ENCODE data around the gene METTL9. TPM values are rescaled to one million over a fixed set of nuclear protein-coding genes. Genes with fewer than 3 reads are reported as not detected.
A peak's percentile ranks its signal among the peaks of the same experiment; 100 is the strongest.
"Not testable (repeated sequence)": the region's sequence is repeated elsewhere in the genome, so short reads cannot be mapped to it uniquely, and the experiment has no call there.

The METTL9 gene
- 100 to 1,000 TPM; 126 to 398 (median 232) TPM for total RNA-seq
- 100 to 1,000 TPM in 1 of 3 donors, 10 to 100 TPM in 2; 35.7 to 129 (median 45.0) TPM for polyA plus RNA-seq
- long read RNA-seq, donor 1, full-length matches to known transcripts, result 126 of 143 reads
- long read RNA-seq, donor 1, partial matches to known transcripts, result 17 of 143 reads
- long read RNA-seq, donor 1, other reads (novel, unspliced or antisense), result 0 of 143 reads
- long read RNA-seq, donor 2, full-length matches to known transcripts, result 102 of 119 reads
- long read RNA-seq, donor 2, partial matches to known transcripts, result 17 of 119 reads
- long read RNA-seq, donor 2, other reads (novel, unspliced or antisense), result 0 of 119 reads
- long read RNA-seq, donor 3, full-length matches to known transcripts, result 104 of 111 reads
- long read RNA-seq, donor 3, partial matches to known transcripts, result 7 of 111 reads
- long read RNA-seq, donor 3, other reads (novel, unspliced or antisense), result 0 of 111 reads
- long read RNA-seq, donor 4, transcript METTL9-202 (5 exons, 1,817 nt), result minor isoform, 35 of 147 reads
- long read RNA-seq, donor 4, transcript METTL9-201 (5 exons, 3,256 nt), result major isoform, 84 of 147 reads
- long read RNA-seq, donor 4, partial matches to known transcripts, result 8 of 147 reads
- long read RNA-seq, donor 4, other reads (novel, unspliced or antisense), result 19 of 147 reads
- long read RNA-seq, donor 5, full-length matches to known transcripts, result 344 of 383 reads
- long read RNA-seq, donor 5, partial matches to known transcripts, result 3 of 383 reads
- long read RNA-seq, donor 5, other reads (novel, unspliced or antisense), result 36 of 383 reads
- long read RNA-seq, donor 6, full-length matches to known transcripts, result 27 of 34 reads
- long read RNA-seq, donor 6, partial matches to known transcripts, result 3 of 34 reads
- long read RNA-seq, donor 6, other reads (novel, unspliced or antisense), result 4 of 34 reads
- long read RNA-seq, donor 7, full-length matches to known transcripts, result 76 of 84 reads
- long read RNA-seq, donor 7, partial matches to known transcripts, result 8 of 84 reads
- long read RNA-seq, donor 7, other reads (novel, unspliced or antisense), result 0 of 84 reads
- long read RNA-seq, donor 8, full-length matches to known transcripts, result 163 of 200 reads
- long read RNA-seq, donor 8, partial matches to known transcripts, result 29 of 200 reads
- long read RNA-seq, donor 8, other reads (novel, unspliced or antisense), result 8 of 200 reads
- long read RNA-seq, donor 9, full-length matches to known transcripts, result 132 of 138 reads
- long read RNA-seq, donor 9, partial matches to known transcripts, result 6 of 138 reads
- long read RNA-seq, donor 9, other reads (novel, unspliced or antisense), result 0 of 138 reads
- long read RNA-seq, donor 10, full-length matches to known transcripts, result 88 of 98 reads
- long read RNA-seq, donor 10, partial matches to known transcripts, result 10 of 98 reads
- long read RNA-seq, donor 10, other reads (novel, unspliced or antisense), result 0 of 98 reads

DNA sequence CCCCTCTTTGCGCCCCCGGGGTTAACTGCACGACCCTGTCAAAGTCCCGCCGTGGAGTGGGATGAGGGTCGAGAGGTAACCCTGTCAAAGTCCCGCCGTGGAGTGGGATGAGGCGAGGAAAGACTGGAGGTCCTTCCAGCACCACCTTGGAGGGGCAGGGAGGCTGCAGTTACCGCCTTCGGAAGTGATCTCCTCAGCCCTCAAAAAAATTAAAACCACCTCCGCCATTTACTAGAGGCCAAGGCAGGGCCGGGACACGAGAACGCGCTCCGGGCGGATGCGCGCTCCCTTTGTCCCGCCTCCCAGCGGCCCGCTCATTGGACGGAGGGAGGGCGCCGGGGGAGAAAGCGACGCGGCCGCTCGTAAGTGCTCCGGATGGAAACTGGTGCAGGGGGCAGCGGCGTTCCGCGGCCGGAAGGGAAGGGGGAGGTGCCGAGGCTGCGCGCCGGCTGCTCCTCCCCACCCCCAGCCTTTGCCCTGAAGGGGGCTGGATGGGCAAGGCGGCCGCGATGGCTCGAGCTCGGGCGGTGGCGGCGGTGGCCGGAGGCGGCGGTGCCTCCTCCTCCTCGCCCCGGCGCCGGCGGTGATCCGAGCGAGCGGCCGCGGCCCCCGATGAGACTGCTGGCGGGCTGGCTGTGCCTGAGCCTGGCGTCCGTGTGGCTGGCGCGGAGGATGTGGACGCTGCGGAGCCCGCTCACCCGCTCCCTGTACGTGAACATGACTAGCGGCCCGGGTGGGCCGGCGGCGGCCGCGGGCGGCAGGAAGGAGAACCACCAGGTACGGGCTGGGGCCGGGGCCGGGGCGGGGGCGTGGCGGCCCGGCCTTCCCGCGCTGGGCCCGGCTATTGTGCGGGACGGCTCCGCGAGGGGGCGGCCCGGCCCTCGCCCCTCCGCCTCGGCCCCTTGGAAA, at the start of gene METTL9:
TSS of gene METTL9 (plus strand) at position 456 of the 909 bp plus-strand sequence. CDS start at position 613, 157 bp downstream.
- intact Hi-C loops (cut with DNase I), result loop anchor here in 1 of 2 donors (5.0 kb wide), 1 partner anchor 38 kb away; no protein-coding TSS in a partner anchor
- TF ChIP-seq CTCF (IDR thresholded peaks at IDR 0.05), result peak in 2 of 6 experiments; percentile 11 to 32
- peak; percentile 82 to 94 for TF ChIP-seq POLR2A (IDR thresholded peaks at IDR 0.05)
- WGBS, 4 donors, result 0 to 1% (median 1%) methylated on average over 25 to 95 of the region's 100 CpGs
- peaks cover 35 to 45% of the 10 kb centered on the region in 2 donors for H3K4me1 ChIP-seq (replicated peaks in 1 of 2)
- no peaks in the 10 kb centered on the region for H3K36me3 ChIP-seq (replicated peaks in 1 of 2)
- no peaks in the 10 kb centered on the region for H3K27me3 ChIP-seq
- H3K27ac ChIP-seq, result peak within 1 kb of the TSS; percentile 71 to 98 (median 96)
- DNase-seq, result peak; percentile 94 to 97 (median 95)
- H3K9me3 ChIP-seq (replicated peaks in 1 of 3), result no peaks in the 10 kb centered on the region
- H3K4me3 ChIP-seq, result peak within 1 kb of the TSS; percentile 62 to 92 (median 83)

DNA sequence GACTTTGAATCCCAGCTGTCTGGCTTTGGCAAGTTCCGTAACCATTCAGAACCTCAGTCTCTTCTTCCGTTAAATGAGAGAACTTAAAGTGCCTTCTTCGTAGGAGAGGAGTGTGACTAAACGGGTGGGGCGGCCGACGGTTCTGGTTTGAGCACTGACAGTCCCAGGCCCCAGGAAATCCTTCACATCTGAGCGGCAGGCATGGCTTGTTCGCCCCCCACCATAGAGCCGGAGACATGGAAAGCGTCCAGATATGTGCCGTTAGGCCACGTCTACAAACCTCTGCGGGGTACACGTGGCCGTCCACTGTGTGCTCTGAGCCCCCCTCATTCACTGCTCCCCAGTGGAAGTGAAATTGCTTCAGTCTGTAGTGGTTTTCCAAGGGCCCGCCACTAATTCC, 49.4 kb upstream of the METTL9 start:
- H3K4me1 ChIP-seq (replicated peaks in 1 of 2); H3K27ac ChIP-seq; intact Hi-C loops (cut with DNase I); H3K9me3 ChIP-seq (replicated peaks in 1 of 3); H3K27me3 ChIP-seq; H3K4me3 ChIP-seq; H3K36me3 ChIP-seq (replicated peaks in 1 of 2); DNase-seq: not testable (repeated sequence)
- WGBS, 4 donors, result 90 to 92% (median 91%) methylated on average over 16 to 17 of the region's 17 CpGs

- 33 to 71% (median 63%) methylated on average over 1 of the region's 5 CpGs for WGBS, 4 donors
- H3K4me1 ChIP-seq (replicated peaks in 1 of 2); H3K9me3 ChIP-seq (replicated peaks in 1 of 3); H3K4me3 ChIP-seq; intact Hi-C loops (cut with DNase I); H3K27ac ChIP-seq; H3K27me3 ChIP-seq; H3K36me3 ChIP-seq (replicated peaks in 1 of 2); DNase-seq: not testable (repeated sequence)
Measured at GRCh38 chr16:21550435-21550834, 48.9 kb upstream of the METTL9 start.

DNA sequence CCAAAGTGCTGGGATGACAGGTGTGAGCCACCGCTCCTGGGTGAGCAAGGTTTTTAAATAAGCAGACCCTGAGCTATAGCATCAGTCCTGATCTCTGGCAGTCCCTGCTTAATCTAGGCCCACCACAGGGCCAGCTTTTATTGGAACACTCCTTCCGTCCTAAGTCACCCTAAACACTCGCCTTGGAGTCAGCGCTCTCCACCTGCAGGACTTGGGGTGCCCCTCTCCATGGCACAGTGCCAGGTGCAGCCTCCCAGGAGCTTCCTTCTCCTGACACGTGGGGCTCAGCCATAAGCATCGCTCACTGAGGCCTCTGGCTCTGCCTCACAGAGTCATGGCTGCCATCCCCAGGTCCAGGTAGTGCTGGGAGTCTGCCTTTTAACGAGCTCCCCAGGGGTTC, 48.3 kb upstream of the METTL9 start:
- H3K9me3 ChIP-seq (replicated peaks in 1 of 3); H3K36me3 ChIP-seq (replicated peaks in 1 of 2); H3K4me3 ChIP-seq; intact Hi-C loops (cut with DNase I); H3K27me3 ChIP-seq; DNase-seq; H3K4me1 ChIP-seq (replicated peaks in 1 of 2); H3K27ac ChIP-seq: not testable (repeated sequence)
- 80 to 97% (median 92%) methylated on average over 1 to 4 of the region's 7 CpGs for WGBS, 4 donors

- H3K27me3 ChIP-seq; DNase-seq; H3K27ac ChIP-seq; H3K9me3 ChIP-seq (replicated peaks in 1 of 3); intact Hi-C loops (cut with DNase I); H3K4me3 ChIP-seq; H3K36me3 ChIP-seq (replicated peaks in 1 of 2); H3K4me1 ChIP-seq (replicated peaks in 1 of 2): not testable (repeated sequence)
- WGBS, 4 donors, result 85 to 96% (median 89%) methylated on average over 8 to 16 of the region's 17 CpGs
Measured at GRCh38 chr16:21551600-21551999, 47.8 kb upstream of the METTL9 start.

DNA sequence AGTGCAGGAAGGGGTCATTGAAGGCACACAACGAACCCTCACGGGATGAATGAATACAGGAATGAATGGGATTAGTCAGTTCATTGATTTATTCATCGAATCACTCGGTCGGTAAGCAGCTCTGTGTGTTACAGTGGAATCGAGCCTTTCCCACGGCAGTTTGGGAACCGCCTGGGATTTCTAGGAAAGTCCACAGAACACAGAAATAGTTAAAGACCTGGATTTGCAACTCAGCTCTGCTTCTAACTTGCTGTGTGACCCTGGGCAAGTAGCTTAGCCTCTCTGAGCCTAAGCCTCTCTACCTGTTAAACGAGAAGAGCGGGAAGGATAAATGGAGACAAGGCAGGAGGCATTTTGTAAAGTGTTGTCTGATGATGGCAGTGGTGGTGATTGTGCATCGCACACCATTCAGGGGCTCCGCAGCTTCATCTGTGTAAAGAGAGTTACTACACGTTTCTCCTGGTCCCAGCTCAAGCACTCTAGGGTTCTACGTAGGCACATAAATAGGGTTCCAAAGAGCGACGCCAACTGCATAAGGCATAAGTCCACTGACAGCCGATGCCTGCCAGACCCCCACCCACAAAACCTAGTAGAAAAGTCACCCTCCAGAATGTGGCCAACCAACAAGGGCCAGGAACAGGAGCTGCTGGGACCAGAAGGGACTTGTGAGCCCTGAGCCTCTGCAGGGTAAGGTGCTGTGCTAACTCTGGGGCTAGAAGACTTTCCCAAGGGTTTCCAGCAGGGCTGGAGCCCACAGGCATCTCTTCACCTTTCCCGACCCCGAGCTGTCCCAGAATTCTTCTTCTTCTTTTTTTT, 45.7 kb upstream of the METTL9 start:
- DNase-seq; H3K4me3 ChIP-seq; H3K9me3 ChIP-seq (replicated peaks in 1 of 3); H3K27me3 ChIP-seq; H3K4me1 ChIP-seq (replicated peaks in 1 of 2); intact Hi-C loops (cut with DNase I); H3K36me3 ChIP-seq (replicated peaks in 1 of 2); H3K27ac ChIP-seq: not testable (repeated sequence)
- WGBS, 4 donors, result 77 to 85% (median 82%) methylated on average over 19 of the region's 19 CpGs
